K562 (cell line): ENCODE measurements around the gene PI4K2A. TPM values are rescaled to one million over a fixed set of nuclear protein-coding genes. Genes with fewer than 3 reads are reported as not detected.

Experiments used
- ATAC-seq: fragments of 200-7000 bp; cut with Tn5 transposase; 3 replicates; pipeline ENCODE4 v1.9.1; 2020; ENCODE audit warnings: moderate library complexity
- BruUV-seq: library from RNA; stranded (reverse); fragments of 400-500 nt; replicated peaks from 2 replicates; lab custom pipeline; 2021; lab: Mats Ljungman, UMichigan
- CTCF ChIA-PET: fragments of 300-600 bp; formaldehyde crosslinking; extraction: SDS; loops from one replicate; lab custom pipeline; 2021; ENCODE audit warnings: low intra/inter-chr PET ratio; lab: Yijun Ruan, JAX
- POLR2A ChIA-PET: fragments of 300-600, 350-650 bp; sonication (Branson Sonifier 250); formaldehyde crosslinking; extraction: SDS; loops from one replicate; lab custom pipeline; 2021; ENCODE audit warnings: antibody characterized with exemption, inconsistent platforms; lab: Yijun Ruan, JAX
- DNase-seq, 4 experiments: peaks; one replicate each; pipeline versions ENCODE4 v3.0.0 to v3.0.0-alpha.2; 2011 to 2018; ENCODE audit warnings: low spot score in 3 of 4, mixed read lengths in 3 of 4; ENCODE audit errors: extremely low read depth in 1 of 4
- FAIRE-seq: peaks from 2 replicates; lab custom pipeline; 2011; peaks lifted over from hg19 to GRCh38; lab: Jason Lieb, UNC
- H2AFZ ChIP-seq: 2 replicates; pipeline ENCODE4 v1.6.0; 2011; ENCODE audit warnings: low read depth, low read length, control low read depth, inconsistent platforms
- H3K27ac ChIP-seq: fragments of 200-600 bp; 3 replicates; pipeline ENCODE4 v1.8.0; 2011; ENCODE audit warnings: low read depth, mild to moderate bottlenecking, control low read depth, inconsistent platforms, low read length, moderate library complexity, mixed read lengths; ENCODE audit errors: extremely low read depth
- H3K27me3 ChIP-seq, 2 experiments: fragments of 300-600 bp in 1 of 2; 2 replicates in 1 of 2; 3 replicates in 1 of 2; pipeline versions ENCODE4 v1.6.0 to v1.8.0; 2011; ENCODE audit warnings: inconsistent platforms in 2 of 2, low read length in 2 of 2, mild to moderate bottlenecking in 1 of 2, mixed read lengths in 1 of 2, moderate library complexity in 1 of 2; ENCODE audit not compliant: control insufficient read depth in 2 of 2, insufficient read depth in 2 of 2
- H3K36me3 ChIP-seq: fragments of 300-600 bp; 3 replicates; pipeline ENCODE4 v1.8.0; 2011; ENCODE audit warnings: mild to moderate bottlenecking, low read length, inconsistent platforms; ENCODE audit not compliant: control insufficient read depth, insufficient read depth
- H3K4me1 ChIP-seq, 2 experiments: fragments of 200-600 bp in 1 of 2; replicated peaks in 1 of 2; 2 replicates in 1 of 2; 3 replicates in 1 of 2; pipeline versions ENCODE4 v1.5.1 to v1.8.0; 2011; ENCODE audit warnings: inconsistent platforms in 2 of 2, low read length in 2 of 2, mild to moderate bottlenecking in 1 of 2, mixed read lengths in 1 of 2, moderate library complexity in 1 of 2; ENCODE audit not compliant: control insufficient read depth in 2 of 2, insufficient read depth in 2 of 2
- H3K4me2 ChIP-seq: 2 replicates; pipeline ENCODE4 v1.6.1; 2011; ENCODE audit warnings: low read length, control low read depth, inconsistent platforms, mixed read lengths; ENCODE audit not compliant: insufficient read depth
- H3K4me3 ChIP-seq: fragments of 200-600 bp; sonication (generic), shearing (Covaris generic); 2 replicates; pipeline ENCODE4 v1.5.1; 2016; ENCODE audit warnings: control low read depth, inconsistent platforms
- H3K79me2 ChIP-seq: fragments of 200-600 bp; 3 replicates; pipeline ENCODE4 v1.8.0; 2011; ENCODE audit warnings: low read length, inconsistent platforms; ENCODE audit not compliant: control insufficient read depth, insufficient read depth
- H3K9ac ChIP-seq, 2 experiments: 2 replicates each; pipeline versions ENCODE4 v1.6.0 to v1.6.1; 2011; ENCODE audit warnings: low read depth in 2 of 2, low read length in 2 of 2, control low read depth in 1 of 2, inconsistent platforms in 1 of 2, mild to moderate bottlenecking in 1 of 2, mixed read lengths in 1 of 2; ENCODE audit not compliant: insufficient read depth in 1 of 2
- H3K9me1 ChIP-seq: one replicate; pipeline ENCODE4 v1.6.0; 2011; ENCODE audit warnings: inconsistent platforms, mild to moderate bottlenecking, low read length, moderate library complexity; ENCODE audit not compliant: control insufficient read depth, insufficient read depth
- H3K9me3 ChIP-seq: replicated peaks from 2 replicates; pipeline ENCODE4 v1.5.1; 2011; ENCODE audit warnings: low read depth, low read length, inconsistent platforms; ENCODE audit not compliant: control insufficient read depth, insufficient read depth
- H4K20me1 ChIP-seq: replicated peaks from 2 replicates; pipeline ENCODE4 v1.6.1; 2011; ENCODE audit warnings: low read length, inconsistent platforms, mixed read lengths; ENCODE audit not compliant: control insufficient read depth, insufficient read depth
- ARHGAP35 ChIP-seq: fragments of 450-650 bp; IDR thresholded peaks from 2 replicates; pipeline ENCODE4 v1.6.1; 2018; ENCODE audit not compliant: partially characterized antibody
- CHCHD3 ChIP-seq: fragments of 250-450 bp; sonication (Bioruptor Pico); IDR thresholded peaks from 2 replicates; pipeline ENCODE4 v2.1.2; 2022; ENCODE audit warnings: mild to moderate bottlenecking
- GTF2E2 ChIP-seq: fragments of 200-800 bp; sonication (Bioruptor generic); IDR thresholded peaks from 2 replicates; pipeline ENCODE4 v1.6.1; 2016; ENCODE audit warnings: missing genetic modification characterization, missing compliant biosample characterization
- PPARD ChIP-seq: fragments of 250-450 bp; sonication (Bioruptor Pico); IDR thresholded peaks from 2 replicates; pipeline ENCODE4 v1.8.0; 2022; ENCODE audit warnings: inconsistent platforms, mild to moderate bottlenecking, moderate library complexity
- RBM15 ChIP-seq: fragments of 200-400 bp; formaldehyde crosslinking; IDR thresholded peaks from 2 replicates; pipeline ENCODE4 v1.6.1; 2018; ENCODE audit warnings: mild to moderate bottlenecking, low read length, moderate library complexity; ENCODE audit not compliant: insufficient read depth
- TRIM25 ChIP-seq: fragments of 450-650 bp; IDR thresholded peaks from 2 replicates; pipeline ENCODE4 v1.7.0; 2016; ENCODE audit warnings: borderline replicate concordance
- ZNF174 ChIP-seq: fragments of 250-450 bp; sonication (Bioruptor Pico); IDR thresholded peaks from 2 replicates; pipeline ENCODE4 v1.4.0; 2020; ENCODE audit warnings: mild to moderate bottlenecking
- WGBS: fragments of 100-300 bp; shearing (Covaris generic); methylation state at CpG from one replicate; pipeline ENCODE4 v1.1.6; 2016; ENCODE audit warnings: low coverage, mixed read lengths; ENCODE audit not compliant: insufficient coverage; ENCODE audit errors: missing lambda C conversion rate; 5-methylcytosine and 5-hydroxymethylcytosine counted together
- in situ Hi-C: fragments of 300-500 bp; cut with MboI; formaldehyde crosslinking; loops from 4 replicates; pipeline ENCODE4 v1.15.0; 2018; ENCODE audit warnings: inconsistent platforms, mixed read lengths
- intact Hi-C: fragments of 100-400 bp; cut with micrococcal nuclease; formaldehyde crosslinking; loops from 2 replicates; pipeline ENCODE4 v1.14.2; 2022
- polyA plus RNA-seq, 8 experiments: library from polyadenylated mRNA; depleted of rRNA in 4 of 8; stranded (reverse) in 5 of 8; unstranded in 3 of 8; fragments of >200 nt; fragmentation: Nextera tagmentation in 2 of 8; fragmentation: Illumina TruSeq in 1 of 8; extraction: Ambion mirVana in 2 of 8; extraction: Trizol in 1 of 8; gene quantifications; 2 replicates each; pipeline versions ENCODE4 v1.2.1 to v1.2.3, GENCODE V29; 2011 to 2014; ENCODE audit warnings: inconsistent platforms in 1 of 8, missing spikeins in 1 of 8
- total RNA-seq, 7 experiments: library from RNA; depleted of rRNA in 6 of 7; stranded (reverse); fragments of >200 nt in 6 of 7; fragmentation: Illumina TruSeq in 2 of 7; extraction: Trizol in 2 of 7; gene quantifications; 2 replicates each; pipeline versions ENCODE4 v1.2.1 to v1.2.3, GENCODE V29; 2011 to 2021; ENCODE audit warnings: low replicate concordance in 1 of 7

The PI4K2A gene
- total and polyA plus RNA-seq, 9 of the 15 experiments (the other 6 are each of a cell fraction or from before 2014, with no cell fraction given) = 4.4 to 28.4 (median 16.5) TPM

DNA sequence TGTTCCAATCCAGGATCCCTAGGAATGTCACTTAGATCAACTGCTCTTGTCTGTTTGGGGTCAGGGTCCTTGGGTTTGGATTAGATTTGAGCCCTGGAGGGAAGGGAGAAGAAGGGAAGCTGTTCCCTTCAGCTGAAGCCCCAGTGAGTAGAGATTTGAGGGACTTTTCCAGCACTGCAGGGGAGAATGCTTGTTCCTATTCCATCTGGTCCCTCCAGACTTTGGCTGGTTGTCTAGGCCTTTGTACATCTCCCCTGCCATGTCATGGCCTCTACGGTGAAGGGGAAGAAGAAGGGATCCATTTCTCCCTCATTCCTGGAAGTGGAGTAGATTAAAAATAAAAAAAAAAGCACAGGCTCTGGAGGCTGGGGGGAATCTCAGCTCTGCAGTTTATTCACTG is 39.9 kb upstream of the PI4K2A start:
- Histone ChIP-seq H3K9ac (no peak overlapping the region), H3K9me1 (no peaks in the 10 kb centered on the region), H3K9me3 (no peaks in the 10 kb centered on the region), H3K4me1 (peaks cover 21 to 23% of the 10 kb centered on the region in 2 experiments), H4K20me1 (no peaks in the 10 kb centered on the region), H3K27ac (no peak overlapping the region), H2AFZ (no peak overlapping the region), H3K36me3 (no peaks in the 10 kb centered on the region), H3K4me3 (no peak overlapping the region), H3K27me3 (no peaks in the 10 kb centered on the region), H3K79me2 (no peaks in the 10 kb centered on the region), H3K4me2 (no peak overlapping the region)
- ChIA-PET POLR2A (interaction anchor here (0.6 to 0.7 kb wide), 2 partner anchors 29 kb away, joined by 3 read pairs; no protein-coding TSS in a partner anchor), CTCF (no interaction called here)
- DNase-seq = no peak
- FAIRE-seq = no peak
- no peak for ATAC-seq
- BruUV-seq = no TSS peak
- TF ChIP-seq ZNF174 (CRISPR knock-in tag) (no peak), ARHGAP35 (no peak), RBM15 (no peak), PPARD (CRISPR knock-in tag) (no peak), TRIM25 (no peak), GTF2E2 (tag) (no peak), CHCHD3 (CRISPR knock-in tag) (no peak)
- intact Hi-C loops = no loop called here
- in situ Hi-C loops = no loop called here
- 0% methylated on average over 1 of the region's 1 CpG for WGBS
